ENCODE measurements around the gene ARL5A.

- TF ChIP-seq CTCF (IDR thresholded peaks at IDR 0.05; ENCODE audit: low read depth, low read length) (no peak), POLR2A (IDR thresholded peaks at IDR 0.05; ENCODE audit: extremely low read depth, insufficient read length) (no peak), MYC (IDR thresholded peaks at IDR 0.05; ENCODE audit: low read depth, low read length) (no peak), MAX (IDR thresholded peaks at IDR 0.05; ENCODE audit: low read depth, low read length) (no peak)
These were observed 21.3 kb upstream of the ARL5A start for GRCh38 chr2:151849413-151850010.

Data from NB4 (cell line).